Measurements from ENCODE around the gene GRK1.

Gene GRK1

DNA sequence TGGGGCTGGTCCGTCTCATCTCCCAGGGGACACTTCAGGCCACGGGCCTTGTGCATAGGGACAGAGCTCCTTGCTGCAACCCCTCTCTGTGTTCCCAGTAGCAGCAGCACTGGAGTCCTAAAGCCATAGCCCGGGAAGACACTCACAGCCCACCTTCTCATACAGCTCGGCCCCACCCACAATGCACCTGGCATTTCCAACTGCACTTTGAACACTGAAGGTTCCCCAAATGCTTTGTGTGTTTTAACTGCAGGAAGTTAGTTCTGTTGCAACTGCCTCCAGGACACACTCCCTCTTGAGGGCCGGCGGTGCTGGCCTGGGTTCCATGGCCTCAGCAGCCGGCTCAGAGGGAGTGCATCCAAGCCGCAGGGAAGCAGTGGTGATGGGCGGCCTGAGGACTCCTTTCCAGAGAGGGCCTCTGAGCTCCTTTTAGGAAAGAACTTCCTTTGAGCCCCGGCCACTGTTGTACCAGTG is 69.3 kb downstream of the GRK1 start:
- H3K4me3 ChIP-seq (ENCODE audit: low read length), result no peak overlapping the region
- no peak for DNase-seq (ENCODE audit: low read depth)
- TF ChIP-seq, protein P1, sequence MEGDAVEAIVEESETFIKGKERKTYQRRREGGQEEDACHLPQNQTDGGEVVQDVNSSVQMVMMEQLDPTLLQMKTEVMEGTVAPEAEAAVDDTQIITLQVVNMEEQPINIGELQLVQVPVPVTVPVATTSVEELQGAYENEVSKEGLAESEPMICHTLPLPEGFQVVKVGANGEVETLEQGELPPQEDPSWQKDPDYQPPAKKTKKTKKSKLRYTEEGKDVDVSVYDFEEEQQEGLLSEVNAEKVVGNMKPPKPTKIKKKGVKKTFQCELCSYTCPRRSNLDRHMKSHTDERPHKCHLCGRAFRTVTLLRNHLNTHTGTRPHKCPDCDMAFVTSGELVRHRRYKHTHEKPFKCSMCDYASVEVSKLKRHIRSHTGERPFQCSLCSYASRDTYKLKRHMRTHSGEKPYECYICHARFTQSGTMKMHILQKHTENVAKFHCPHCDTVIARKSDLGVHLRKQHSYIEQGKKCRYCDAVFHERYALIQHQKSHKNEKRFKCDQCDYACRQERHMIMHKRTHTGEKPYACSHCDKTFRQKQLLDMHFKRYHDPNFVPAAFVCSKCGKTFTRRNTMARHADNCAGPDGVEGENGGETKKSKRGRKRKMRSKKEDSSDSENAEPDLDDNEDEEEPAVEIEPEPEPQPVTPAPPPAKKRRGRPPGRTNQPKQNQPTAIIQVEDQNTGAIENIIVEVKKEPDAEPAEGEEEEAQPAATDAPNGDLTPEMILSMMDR (IDR thresholded peaks at IDR 0.05; ENCODE audit: insufficient read depth, low read depth, low read length, missing control alignments), result no peak

DNA sequence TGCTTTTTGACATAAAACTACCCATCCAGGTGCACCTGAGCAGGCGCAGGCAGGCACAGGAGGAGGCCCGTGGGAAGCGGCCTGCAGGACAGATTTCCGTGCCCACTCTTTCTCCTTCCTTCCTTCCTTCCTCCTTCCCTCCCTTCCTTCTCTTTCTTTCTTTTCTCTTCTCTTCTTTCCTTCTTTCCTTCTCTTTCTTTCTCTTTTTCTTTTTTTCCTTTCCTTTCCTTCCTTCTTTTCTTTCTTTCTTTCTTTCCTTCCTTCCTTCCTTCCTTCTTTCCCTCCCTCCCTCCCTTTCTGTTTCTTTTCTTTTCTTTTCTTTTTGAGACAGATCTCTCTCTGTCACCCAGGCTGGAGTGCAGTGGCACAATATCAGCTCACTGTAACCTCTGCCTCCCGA is 70.8 kb downstream of the GRK1 start:
- TF ChIP-seq, protein P1 (IDR thresholded peaks at IDR 0.05; ENCODE audit: insufficient read depth, low read depth, low read length, missing control alignments), result no peak
- DNase-seq (ENCODE audit: low read depth), result no peak
- H3K4me3 ChIP-seq (ENCODE audit: low read length), result no peak overlapping the region

DNA sequence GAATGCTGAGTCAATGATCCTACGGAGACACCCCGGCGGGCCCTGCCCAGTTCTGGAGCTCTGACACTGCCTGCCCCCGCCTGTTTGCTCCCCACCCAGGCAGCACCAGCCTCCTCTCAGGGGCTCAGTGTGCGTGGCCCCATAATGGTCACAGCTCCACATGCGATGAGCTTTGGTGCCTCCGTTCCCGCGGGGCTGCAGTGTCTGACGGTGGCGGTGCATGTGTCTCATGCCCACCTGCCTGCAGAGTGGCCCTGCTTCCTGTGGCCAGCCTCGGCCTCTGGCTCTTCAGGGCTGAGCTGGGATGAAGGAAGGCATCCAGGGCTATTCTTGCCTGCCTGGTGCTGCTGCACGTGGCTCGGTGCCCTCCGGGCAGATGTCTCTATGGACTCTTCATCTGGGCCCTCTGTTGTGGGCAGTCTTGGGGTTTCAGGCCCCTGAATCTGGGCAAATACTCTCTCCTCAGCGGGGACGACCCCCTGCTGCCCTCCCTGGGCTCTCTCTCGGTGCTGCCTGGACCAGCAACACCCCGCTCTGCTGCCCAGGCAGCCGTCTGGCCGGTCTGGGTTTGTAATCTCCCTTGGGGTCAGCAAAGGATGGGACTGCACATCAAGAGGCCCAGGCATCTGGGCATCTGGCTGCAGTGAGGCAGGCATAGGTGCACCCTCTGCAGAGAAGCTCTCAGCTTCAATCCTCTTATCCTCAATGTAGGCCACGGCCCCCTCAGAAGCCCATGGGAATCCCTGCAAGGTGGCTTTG is 72.7 kb downstream of the GRK1 start:
- H3K4me3 ChIP-seq (ENCODE audit: low read length), result no peak overlapping the region
- TF ChIP-seq, protein P1 (IDR thresholded peaks at IDR 0.05; ENCODE audit: insufficient read depth, low read depth, low read length, missing control alignments), result no peak
- no peak for DNase-seq (ENCODE audit: low read depth)

DNA sequence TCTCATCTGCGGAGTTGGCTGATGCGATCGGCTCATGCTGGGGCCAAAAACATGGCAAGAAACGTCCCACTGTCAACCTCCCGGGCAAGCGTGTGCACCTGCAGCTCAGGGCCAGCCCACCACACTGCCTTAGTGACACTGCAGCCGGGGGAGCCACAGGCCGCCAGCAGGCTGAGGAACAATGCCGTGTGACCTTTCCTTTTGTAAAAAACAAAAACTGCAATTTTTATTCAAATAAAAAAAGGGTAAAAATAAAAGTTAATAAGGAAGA is 73.2 kb downstream of the GRK1 start:
- H3K4me3 ChIP-seq (ENCODE audit: low read length), result no peak overlapping the region
- TF ChIP-seq, protein P1 (IDR thresholded peaks at IDR 0.05; ENCODE audit: insufficient read depth, low read depth, low read length, missing control alignments), result no peak
- no peak for DNase-seq (ENCODE audit: low read depth)

DNA sequence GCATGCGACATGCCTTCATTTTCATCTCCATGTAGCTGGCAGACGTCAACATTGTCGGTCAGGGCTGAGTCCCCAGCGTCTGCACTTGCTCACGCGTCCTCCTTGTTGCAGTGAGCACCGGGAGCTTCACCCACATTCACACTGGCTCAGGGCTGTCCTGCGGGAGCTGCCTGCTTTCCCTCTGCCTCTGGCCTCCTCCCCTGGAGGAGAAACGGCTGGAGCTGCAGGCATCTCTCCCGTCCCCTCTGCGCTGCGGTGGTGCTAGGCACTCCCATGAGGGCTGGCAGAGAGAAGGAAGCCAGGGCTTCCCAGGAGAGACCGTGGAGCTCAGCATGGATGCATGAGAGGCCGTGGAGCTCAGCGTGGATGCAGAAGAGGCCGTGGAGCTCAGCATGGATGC is 73.6 kb downstream of the GRK1 start:
- DNase-seq (ENCODE audit: low read depth), result no peak
- H3K4me3 ChIP-seq (ENCODE audit: low read length), result no peak overlapping the region
- TF ChIP-seq, protein P1 (IDR thresholded peaks at IDR 0.05; ENCODE audit: insufficient read depth, low read depth, low read length, missing control alignments), result no peak

DNA sequence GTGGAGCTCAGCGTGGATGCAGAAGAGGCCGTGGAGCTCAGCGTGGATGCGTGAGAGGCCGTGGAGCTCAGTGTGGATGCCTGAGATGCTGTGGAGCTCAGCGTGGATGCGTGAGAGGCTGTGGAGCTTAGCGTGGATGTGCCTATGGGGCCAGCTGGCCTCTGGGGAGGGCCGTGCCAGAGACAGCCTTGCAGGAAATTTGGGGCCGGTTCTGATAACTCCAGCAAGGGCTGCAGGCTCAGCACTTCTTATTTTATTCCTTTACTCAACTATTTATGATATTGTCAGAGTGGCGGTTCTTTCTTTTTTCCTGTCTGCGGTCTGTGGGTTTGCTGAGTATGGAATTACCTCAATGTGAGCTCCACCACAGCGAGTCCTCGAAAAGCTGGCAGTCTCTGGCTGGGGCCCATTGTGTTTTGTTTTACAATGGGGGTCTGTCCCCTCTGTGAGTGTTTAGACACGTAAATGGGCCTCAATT is 74.2 kb downstream of the GRK1 start:
- TF ChIP-seq, protein P1 (IDR thresholded peaks at IDR 0.05; ENCODE audit: insufficient read depth, low read depth, low read length, missing control alignments), result no peak
- no peak for DNase-seq (ENCODE audit: low read depth)
- H3K4me3 ChIP-seq (ENCODE audit: low read length), result no peak overlapping the region

DNA sequence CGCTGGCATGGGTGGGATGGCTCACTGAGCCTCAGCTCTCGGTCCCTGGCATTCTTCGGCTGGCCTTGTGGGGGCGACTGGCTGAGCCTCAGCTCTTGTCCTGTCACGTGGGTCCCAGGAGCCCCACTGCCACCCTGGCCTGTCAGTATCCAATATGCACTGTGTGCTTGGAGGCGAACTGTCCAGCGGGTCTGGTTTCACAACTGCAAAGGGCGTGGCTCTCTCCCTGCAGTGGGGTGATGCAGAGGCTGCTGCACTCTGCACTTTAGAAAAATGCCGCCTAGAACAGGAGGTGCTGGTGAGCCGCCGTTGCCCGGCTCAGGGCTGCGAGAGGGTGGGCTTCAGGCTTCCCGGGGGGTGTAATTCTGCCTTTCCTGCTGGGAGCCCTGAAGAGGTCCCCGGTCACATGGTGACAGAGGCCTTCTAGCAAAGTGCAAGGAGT is 75.0 kb downstream of the GRK1 start:
- DNase-seq (ENCODE audit: low read depth), result peak; percentile 53
- no peak overlapping the region for H3K4me3 ChIP-seq (ENCODE audit: low read length)
- TF ChIP-seq, protein P1 (IDR thresholded peaks at IDR 0.05; ENCODE audit: insufficient read depth, low read depth, low read length, missing control alignments), result no peak
